NCI-H1048 (cell line): ENCODE data around the gene MRPL38.
"Not testable (repeated sequence)": the region's sequence is repeated elsewhere in the genome, so short reads cannot be mapped to it uniquely, and the experiment has no call there.

ENCODE experiments used
- DNase-seq: peaks from one replicate; lab custom pipeline; 2025; lab: John Stamatoyannopoulos, UW

MRPL38 gene

DNA sequence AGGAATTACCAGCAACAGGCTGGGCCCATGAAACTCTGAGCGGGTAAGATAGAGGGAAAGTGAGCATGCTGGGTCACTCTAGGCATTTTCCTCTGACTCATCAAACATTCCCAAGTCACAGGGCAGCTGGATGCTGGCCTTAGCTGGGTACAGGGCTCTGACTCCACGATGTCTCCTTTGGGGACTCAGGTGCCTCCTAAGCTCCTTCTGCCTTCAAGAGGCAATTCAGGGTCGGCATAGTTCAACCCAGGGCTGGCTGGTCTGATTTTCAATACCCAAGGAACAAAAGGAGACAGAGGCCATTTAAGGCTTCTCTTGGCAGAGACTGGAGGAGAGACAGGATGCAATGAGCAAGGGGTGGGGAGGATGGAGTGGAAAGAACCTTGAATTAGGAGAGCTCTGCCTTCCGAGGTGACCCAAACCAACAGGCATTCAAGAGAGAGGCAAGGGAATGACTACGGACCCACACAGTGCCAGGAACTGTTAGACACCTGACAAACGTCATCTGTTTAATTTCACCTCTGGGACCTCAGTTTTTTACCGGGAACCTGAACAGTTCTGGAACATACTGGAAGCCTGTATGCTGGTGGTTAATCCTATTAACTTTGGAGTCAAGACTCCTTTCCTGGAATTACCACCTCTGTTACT is 50.5 kb downstream of the MRPL38 start:
- no peak for DNase-seq

DNA sequence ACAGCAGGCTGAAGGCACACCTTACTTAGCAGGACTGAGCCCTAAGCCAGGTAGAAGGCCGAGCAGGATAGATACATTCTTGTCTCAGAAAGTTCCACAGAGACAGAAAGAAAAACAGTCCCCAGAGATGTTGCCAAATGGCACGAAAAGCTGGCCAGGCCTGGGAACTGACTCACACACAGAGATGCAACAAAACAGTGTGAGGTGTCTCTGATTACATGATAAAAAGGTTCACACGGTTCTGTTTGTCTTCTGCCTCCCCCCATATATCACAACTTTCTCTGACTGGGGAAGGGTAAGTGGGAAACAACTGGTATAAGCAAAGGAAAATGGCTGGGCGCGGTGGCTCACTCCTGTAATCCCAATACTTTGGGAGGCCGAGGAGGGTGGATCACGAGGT is 51.3 kb downstream of the MRPL38 start:
- no peak for DNase-seq

GRCh38 chr17:75851693-75851991 is 53.0 kb downstream of the MRPL38 start:
- DNase-seq = not testable (repeated sequence)

GRCh38 chr17:75850928-75851692 is 53.6 kb downstream of the MRPL38 start:
- DNase-seq = no peak

DNA sequence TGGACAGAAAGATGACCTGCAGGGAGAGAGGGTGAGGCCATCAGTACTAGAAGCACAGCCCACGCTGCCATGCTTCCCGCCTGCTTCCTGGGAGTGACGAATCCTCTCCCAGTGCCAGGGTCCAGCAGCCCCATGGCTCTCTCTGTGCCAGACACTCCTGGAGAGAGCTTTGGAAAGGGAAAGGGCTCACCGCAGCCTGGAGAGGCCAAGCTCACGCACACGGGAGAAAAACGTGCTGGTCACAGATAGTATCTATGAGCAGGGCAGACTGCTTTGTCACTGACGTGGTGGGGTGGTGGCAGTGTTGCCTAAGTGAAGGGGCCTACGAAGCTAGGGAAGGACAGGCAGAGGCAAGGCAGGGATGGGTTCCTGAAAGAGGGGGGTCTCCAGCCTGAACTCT is 55.0 kb downstream of the MRPL38 start:
- DNase-seq = no peak

- no peak for DNase-seq
Observed at GRCh38 chr17:75849279-75849646, 55.4 kb downstream of the MRPL38 start.
